Common myeloid progenitor, CD34-positive (primary cell): Measurements from ENCODE around the gene BRSK2.
"Not testable (repeated sequence)": the region's sequence is repeated elsewhere in the genome, so short reads cannot be mapped to it uniquely, and the experiment has no call there.

ENCODE experiments used
- CTCF ChIA-PET: fragments of 350-600 bp; sonication (Branson Sonifier 250); formaldehyde crosslinking; loops from one replicate; lab custom pipeline; 2021; ENCODE audit warnings: antibody characterized with exemption; lab: Charles Lee
- POLR2A ChIA-PET: fragments of 350-600 bp; sonication (Branson Sonifier 250); formaldehyde crosslinking; loops from one replicate; lab custom pipeline; 2021; ENCODE audit warnings: antibody characterized with exemption; lab: Charles Lee
- DNase-seq, 3 donors: peaks; one replicate each; pipeline versions ENCODE4 v3.0.0 to v3.0.0-alpha.2; 2013
- H3K27ac ChIP-seq, 2 experiments: 1 replicate in 1 of 2; 2 replicates in 1 of 2; pipeline ENCODE4 v1.7.0; 2013; ENCODE audit warnings: inconsistent platforms in 2 of 2, low read length in 2 of 2, mild to moderate bottlenecking in 2 of 2, low read depth in 1 of 2, moderate library complexity in 1 of 2; ENCODE audit not compliant: severe bottlenecking in 2 of 2, insufficient read depth in 1 of 2, poor library complexity in 1 of 2
- H3K27me3 ChIP-seq, 5 experiments: replicated peaks in 2 of 5; 1 replicate in 3 of 5; 2 replicates in 2 of 5; pipeline versions ENCODE4 v1.6.1 to v1.7.0; 2013; ENCODE audit warnings: low read length in 4 of 5, mild to moderate bottlenecking in 2 of 5, moderate library complexity in 2 of 5, inconsistent platforms in 1 of 5; ENCODE audit not compliant: insufficient read depth in 5 of 5, control insufficient read depth in 4 of 5
- H3K36me3 ChIP-seq, 4 experiments: 1 replicate in 2 of 4; 2 replicates in 2 of 4; pipeline versions ENCODE4 v1.6.1 to v1.7.0; 2013; ENCODE audit warnings: low read length in 3 of 4, control low read depth in 1 of 4, mild to moderate bottlenecking in 1 of 4; ENCODE audit not compliant: control insufficient read depth in 4 of 4, insufficient read depth in 4 of 4
- H3K4me1 ChIP-seq, 4 experiments: 1 replicate in 3 of 4; 2 replicates in 1 of 4; pipeline versions ENCODE4 v1.6.1 to v1.7.1; 2013; ENCODE audit warnings: low read length in 3 of 4, mild to moderate bottlenecking in 3 of 4, control low read depth in 1 of 4, inconsistent platforms in 1 of 4, moderate library complexity in 1 of 4; ENCODE audit not compliant: control insufficient read depth in 4 of 4, insufficient read depth in 4 of 4; ENCODE audit errors: control extremely low read depth in 1 of 4
- H3K4me3 ChIP-seq, 7 experiments: 1 replicate in 4 of 7; 2 replicates in 3 of 7; pipeline versions ENCODE4 v1.5.1 to v1.7.0; 2013; ENCODE audit warnings: mild to moderate bottlenecking in 7 of 7, low read length in 6 of 7, moderate library complexity in 6 of 7, inconsistent platforms in 2 of 7, low read depth in 2 of 7, control low read depth in 1 of 7; ENCODE audit not compliant: insufficient read depth in 4 of 7, control insufficient read depth in 1 of 7; ENCODE audit errors: extremely low read depth in 1 of 7
- H3K9me3 ChIP-seq, 5 experiments: 1 replicate in 4 of 5; 2 replicates in 1 of 5; pipeline versions ENCODE4 v1.6.1 to v1.7.1; 2013; ENCODE audit warnings: low read length in 4 of 5, mild to moderate bottlenecking in 2 of 5, inconsistent platforms in 1 of 5, low read depth in 1 of 5, moderate library complexity in 1 of 5; ENCODE audit not compliant: control insufficient read depth in 4 of 5, insufficient read depth in 2 of 5; ENCODE audit errors: control extremely low read depth in 1 of 5
- WGBS: methylation state at CpG from one replicate; pipeline ENCODE4 v1.1.5; 2013; ENCODE audit not compliant: insufficient coverage; 5-methylcytosine and 5-hydroxymethylcytosine counted together

BRSK2 gene

GRCh38 chr11:1435479-1435819 is 45.7 kb downstream of the BRSK2 start:
- POLR2A ChIA-PET, H3K36me3 ChIP-seq, CTCF ChIA-PET, DNase-seq, H3K9me3 ChIP-seq, H3K4me1 ChIP-seq, H3K4me3 ChIP-seq, H3K27ac ChIP-seq: not testable (repeated sequence)
- H3K27me3 ChIP-seq = peaks cover 0 to 11% (median 0%) of the 10 kb centered on the region in 5 experiments
- WGBS = 92% methylated on average over 2 of the region's 20 CpGs

GRCh38 chr11:1435820-1436467 is 46.2 kb downstream of the BRSK2 start:
- Histone ChIP-seq H3K4me1 (peaks cover 0 to 9% (median 3%) of the 10 kb centered on the region in 4 experiments), H3K4me3 (no peak overlapping the region), H3K9me3 (no peaks in the 10 kb centered on the region), H3K36me3 (no peaks in the 10 kb centered on the region), H3K27me3 (peaks cover 0 to 11% (median 0%) of the 10 kb centered on the region in 5 experiments), H3K27ac (no peak overlapping the region)
- WGBS = 27% methylated on average over 14 of the region's 29 CpGs
- POLR2A ChIA-PET = interaction anchor here (0.6 kb wide), 1 partner anchor 34 kb away, joined by 3 read pairs; no protein-coding TSS in a partner anchor
- DNase-seq = peak in 2 of 3 donors; percentile 22 to 26
- CTCF ChIA-PET = interaction anchor here (0.6 kb wide), 1 partner anchor 231 kb away, joined by 3 read pairs; no protein-coding TSS in a partner anchor

DNA sequence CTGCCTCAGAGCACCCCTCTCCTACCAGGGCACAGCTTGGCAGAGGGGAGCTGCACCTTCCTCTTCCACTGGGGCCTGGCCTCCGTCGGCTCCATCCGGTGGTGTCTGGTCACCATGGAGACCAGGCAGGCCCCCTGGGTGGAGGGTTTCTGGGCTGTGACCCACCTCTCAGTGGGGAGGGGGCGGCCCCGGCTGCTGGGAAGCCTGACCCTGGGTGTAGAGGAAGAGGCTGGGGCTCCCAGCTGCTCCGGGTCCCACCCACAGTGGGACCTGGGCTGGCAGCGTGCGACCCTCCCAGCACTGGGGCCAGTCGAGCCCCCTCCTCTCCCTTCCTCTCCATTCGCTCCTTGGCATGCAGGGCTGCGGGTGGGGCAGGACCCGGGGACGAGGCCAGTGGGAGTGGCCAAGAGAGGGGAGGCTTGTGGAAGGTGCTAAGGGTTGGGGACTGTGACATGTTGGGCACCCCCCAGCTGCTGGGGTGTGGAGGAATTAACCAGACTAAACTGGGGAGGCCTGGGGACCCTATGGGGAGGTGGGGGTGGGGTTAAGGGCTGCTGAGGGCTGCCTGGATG is 46.8 kb downstream of the BRSK2 start:
- ChIA-PET POLR2A (interaction anchor here (0.6 kb wide), 1 partner anchor 34 kb away, joined by 3 read pairs; no protein-coding TSS in a partner anchor), CTCF (interaction anchor here (0.6 kb wide), 1 partner anchor 231 kb away, joined by 3 read pairs; no protein-coding TSS in a partner anchor)
- H3K4me3 ChIP-seq = no peak overlapping the region
- WGBS = 26% methylated on average over 7 of the region's 13 CpGs
- H3K27ac ChIP-seq = no peak overlapping the region
- H3K36me3 ChIP-seq = no peaks in the 10 kb centered on the region
- peak in 1 of 3 donors; percentile 16 for DNase-seq
- peaks cover 0 to 9% (median 3%) of the 10 kb centered on the region in 4 experiments for H3K4me1 ChIP-seq
- H3K27me3 ChIP-seq = peaks cover 0 to 11% (median 0%) of the 10 kb centered on the region in 5 experiments
- no peaks in the 10 kb centered on the region for H3K9me3 ChIP-seq

DNA sequence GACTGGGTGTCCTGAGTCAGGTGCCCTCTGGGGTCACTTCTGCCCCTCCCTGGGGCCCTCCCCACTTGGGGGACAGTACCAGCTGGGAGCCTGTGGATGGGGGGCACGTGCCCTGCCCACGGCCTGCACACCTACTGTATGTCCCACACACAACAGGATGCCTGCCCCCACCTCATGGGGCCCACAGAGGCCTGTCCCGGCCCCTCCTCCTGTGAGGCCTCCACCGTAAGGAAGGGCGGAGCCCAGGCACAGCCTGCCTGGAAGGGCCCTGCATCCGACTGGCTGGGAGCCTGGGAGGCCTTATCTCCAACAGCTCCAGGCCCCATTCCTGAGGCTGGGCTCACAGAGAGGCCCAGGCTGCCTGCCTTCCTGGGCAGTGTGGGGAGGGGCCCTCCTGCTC is 47.8 kb downstream of the BRSK2 start:
- Histone ChIP-seq H3K9me3 (no peaks in the 10 kb centered on the region), H3K27ac (no peak overlapping the region), H3K36me3 (no peaks in the 10 kb centered on the region), H3K27me3 (peaks cover 0 to 11% (median 0%) of the 10 kb centered on the region in 5 experiments), H3K4me1 (peaks cover 0 to 9% (median 3%) of the 10 kb centered on the region in 4 experiments), H3K4me3 (no peak overlapping the region)
- CTCF ChIA-PET = no interaction called here
- DNase-seq = no peak
- WGBS = 65% methylated on average over 4 of the region's 6 CpGs
- POLR2A ChIA-PET = no interaction called here

DNA sequence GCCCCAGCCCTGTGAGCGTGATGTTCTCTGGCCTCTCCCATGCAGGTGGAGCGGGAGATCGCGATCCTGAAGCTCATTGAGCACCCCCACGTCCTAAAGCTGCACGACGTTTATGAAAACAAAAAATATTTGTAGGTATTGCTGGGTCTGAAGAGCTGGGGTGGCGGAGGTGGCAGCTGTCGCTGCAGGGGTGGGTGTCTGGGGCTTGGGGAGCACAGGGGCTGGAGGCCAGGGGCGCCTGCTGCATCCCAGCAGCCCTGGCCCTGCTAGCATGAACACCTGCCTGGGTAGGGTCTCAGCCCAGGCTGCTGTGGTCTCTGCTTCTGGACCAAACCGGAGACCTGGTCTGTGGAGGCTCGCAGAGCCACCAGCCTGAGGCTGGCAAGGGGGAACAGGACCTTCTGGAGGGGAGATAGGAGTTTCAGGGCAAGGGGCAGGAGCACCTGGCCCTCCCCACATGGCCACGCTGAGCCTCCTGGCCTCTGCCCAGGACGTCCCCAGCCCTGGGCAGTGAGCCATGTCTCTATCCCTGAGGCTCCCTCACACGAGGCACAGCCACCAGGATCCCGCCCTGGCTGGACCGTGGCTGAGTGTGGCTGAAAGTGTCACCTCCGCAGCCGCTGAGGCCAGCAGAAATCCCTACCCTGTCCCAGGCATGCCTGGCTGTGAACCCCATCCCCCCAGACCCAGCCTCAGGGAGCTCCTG is 48.7 kb downstream of the BRSK2 start:
- WGBS = 94% methylated on average over 19 of the region's 19 CpGs
- ChIA-PET POLR2A (interaction anchor here (0.6 kb wide), 1 partner anchor 9 kb away, joined by 3 read pairs; no protein-coding TSS in a partner anchor), CTCF (no interaction called here)
- peaks cover 0 to 9% (median 3%) of the 10 kb centered on the region in 4 experiments for H3K4me1 ChIP-seq
- H3K36me3 ChIP-seq = no peaks in the 10 kb centered on the region
- peaks cover 0 to 11% (median 0%) of the 10 kb centered on the region in 5 experiments for H3K27me3 ChIP-seq
- H3K4me3 ChIP-seq = no peak overlapping the region
- H3K9me3 ChIP-seq = no peaks in the 10 kb centered on the region
- DNase-seq = no peak
- no peak overlapping the region for H3K27ac ChIP-seq

DNA sequence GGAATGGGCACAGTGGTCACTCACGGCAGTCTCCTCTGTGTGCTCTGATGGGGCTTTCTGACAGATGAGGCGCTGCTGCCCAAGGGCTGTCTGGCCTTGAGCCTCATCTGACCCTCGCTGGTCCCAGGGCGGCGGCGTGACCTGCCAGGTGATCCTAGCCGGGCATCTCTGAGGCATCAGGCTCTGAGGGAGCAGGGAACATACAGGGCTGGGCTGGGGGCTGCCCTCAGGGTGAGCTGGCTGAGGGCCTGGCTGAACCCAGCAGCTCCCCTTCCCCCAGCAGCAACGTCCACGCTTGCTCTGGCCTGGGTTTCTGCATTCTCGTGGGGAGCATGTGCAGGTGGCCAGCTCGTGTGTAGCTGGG is 49.2 kb downstream of the BRSK2 start:
- ChIA-PET POLR2A (no interaction called here), CTCF (no interaction called here)
- no peak for DNase-seq
- H3K9me3 ChIP-seq = no peaks in the 10 kb centered on the region
- no peak overlapping the region for H3K27ac ChIP-seq
- peaks cover 0 to 11% (median 0%) of the 10 kb centered on the region in 5 experiments for H3K27me3 ChIP-seq
- no peak overlapping the region for H3K4me3 ChIP-seq
- peaks cover 0 to 9% (median 3%) of the 10 kb centered on the region in 4 experiments for H3K4me1 ChIP-seq
- H3K36me3 ChIP-seq = no peaks in the 10 kb centered on the region
- 91% methylated on average over 7 of the region's 11 CpGs for WGBS
